DOHH2 (cell line): ENCODE results near the gene KRTAP4-2.
"Not testable (repeated sequence)": the region's sequence is repeated elsewhere in the genome, so short reads cannot be mapped to it uniquely, and the experiment has no call there.

Experiments used
- H3F3A ChIP-seq: fragments of 200-600 bp; sonication (generic), shearing (Covaris generic); 2 replicates; pipeline ENCODE4 v1.6.0; 2016; ENCODE audit warnings: antibody characterized with exemption, mild to moderate bottlenecking; ENCODE audit not compliant: control insufficient read depth, insufficient read depth
- H3K27ac ChIP-seq: fragments of 200-600 bp; sonication (generic); 2 replicates; pipeline ENCODE4 v1.5.1; 2014; ENCODE audit warnings: low read depth, mild to moderate bottlenecking, low read length, moderate library complexity
- H3K27me3 ChIP-seq: fragments of 200-600 bp; sonication (generic); 2 replicates; pipeline ENCODE4 v1.6.1; 2014; ENCODE audit warnings: mild to moderate bottlenecking, low read length, mixed read lengths; ENCODE audit not compliant: control insufficient read depth
- H3K36me3 ChIP-seq: fragments of 200-600 bp; sonication (generic); 2 replicates; pipeline ENCODE4 v1.6.1; 2014; ENCODE audit warnings: mild to moderate bottlenecking, low read length, moderate library complexity, mixed read lengths; ENCODE audit not compliant: control insufficient read depth
- H3K4me1 ChIP-seq: fragments of 200-600 bp; sonication (generic); 2 replicates; pipeline ENCODE4 v1.6.1; 2014; ENCODE audit warnings: mild to moderate bottlenecking, low read length, mixed read lengths; ENCODE audit not compliant: control insufficient read depth
- H3K4me2 ChIP-seq: fragments of 200-600 bp; sonication (generic); 2 replicates; pipeline ENCODE4 v1.6.0; 2014; ENCODE audit warnings: mild to moderate bottlenecking, low read length, moderate library complexity
- H3K4me3 ChIP-seq: fragments of 200-600 bp; sonication (generic); 2 replicates; pipeline ENCODE4 v1.5.1; 2014; ENCODE audit warnings: mild to moderate bottlenecking, low read length, mixed read lengths
- H3K79me2 ChIP-seq: fragments of 200-600 bp; sonication (generic); 2 replicates; pipeline ENCODE4 v1.6.1; 2014; ENCODE audit warnings: mild to moderate bottlenecking, low read length, mixed read lengths; ENCODE audit not compliant: control insufficient read depth
- H3K9me2 ChIP-seq: fragments of 200-600 bp; sonication (generic); replicated peaks from 2 replicates; pipeline ENCODE4 v1.6.1; 2014; ENCODE audit warnings: mild to moderate bottlenecking, low read length, mixed read lengths; ENCODE audit not compliant: control insufficient read depth
- H3K9me3 ChIP-seq: fragments of 200-600 bp; sonication (generic); 2 replicates; pipeline ENCODE4 v1.6.1; 2014; ENCODE audit warnings: antibody characterized with exemption, low read length, mixed read lengths; ENCODE audit not compliant: control insufficient read depth, insufficient read depth
- H4K20me1 ChIP-seq: fragments of 200-600 bp; sonication (generic); 2 replicates; pipeline ENCODE4 v1.6.0; 2014; ENCODE audit warnings: low read depth, mild to moderate bottlenecking, antibody characterized with exemption, low read length, moderate library complexity; ENCODE audit not compliant: control insufficient read depth, insufficient read depth
- EZH2phosphoT487 ChIP-seq: fragments of 200-600 bp; sonication (generic); IDR thresholded peaks from 2 replicates; pipeline ENCODE4 v1.6.1; 2017; ENCODE audit warnings: borderline replicate concordance, mild to moderate bottlenecking, antibody characterized with exemption, low read length, moderate library complexity, mixed read lengths
- TF ChIP-seq, protein P1 (sequence below): fragments of 200-600 bp; sonication (generic); IDR thresholded peaks from one replicate; pipeline ENCODE4 v1.5.1; 2014; ENCODE audit warnings: antibody characterized with exemption, mild to moderate bottlenecking, low read depth, low read length; ENCODE audit not compliant: poor library complexity, severe bottlenecking

Gene KRTAP4-2

GRCh38 chr17:41140360-41141131, 37.5 kb downstream of the KRTAP4-2 start, which contains the start of gene KRTAP4-6:
KRTAP4-6 (minus strand) TSS chr17:41140544; CDS start chr17:41140487, 57 bp downstream.
- no peaks in the 10 kb centered on the region for H4K20me1 ChIP-seq
- no peaks in the 10 kb centered on the region for H3K4me1 ChIP-seq
- no peaks in the 10 kb centered on the region for H3K9me2 ChIP-seq
- H3K9me3 ChIP-seq, result peaks cover 15% of the 10 kb centered on the region
- H3K27ac ChIP-seq, result no peak within 1 kb of the TSS
- no peaks in the 10 kb centered on the region for H3K36me3 ChIP-seq
- H3F3A ChIP-seq, result no peaks in the 10 kb centered on the region
- no peak within 1 kb of the TSS for H3K4me3 ChIP-seq
- TF ChIP-seq, protein P1, sequence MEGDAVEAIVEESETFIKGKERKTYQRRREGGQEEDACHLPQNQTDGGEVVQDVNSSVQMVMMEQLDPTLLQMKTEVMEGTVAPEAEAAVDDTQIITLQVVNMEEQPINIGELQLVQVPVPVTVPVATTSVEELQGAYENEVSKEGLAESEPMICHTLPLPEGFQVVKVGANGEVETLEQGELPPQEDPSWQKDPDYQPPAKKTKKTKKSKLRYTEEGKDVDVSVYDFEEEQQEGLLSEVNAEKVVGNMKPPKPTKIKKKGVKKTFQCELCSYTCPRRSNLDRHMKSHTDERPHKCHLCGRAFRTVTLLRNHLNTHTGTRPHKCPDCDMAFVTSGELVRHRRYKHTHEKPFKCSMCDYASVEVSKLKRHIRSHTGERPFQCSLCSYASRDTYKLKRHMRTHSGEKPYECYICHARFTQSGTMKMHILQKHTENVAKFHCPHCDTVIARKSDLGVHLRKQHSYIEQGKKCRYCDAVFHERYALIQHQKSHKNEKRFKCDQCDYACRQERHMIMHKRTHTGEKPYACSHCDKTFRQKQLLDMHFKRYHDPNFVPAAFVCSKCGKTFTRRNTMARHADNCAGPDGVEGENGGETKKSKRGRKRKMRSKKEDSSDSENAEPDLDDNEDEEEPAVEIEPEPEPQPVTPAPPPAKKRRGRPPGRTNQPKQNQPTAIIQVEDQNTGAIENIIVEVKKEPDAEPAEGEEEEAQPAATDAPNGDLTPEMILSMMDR, result no peak
- TF ChIP-seq EZH2phosphoT487, result no peak
- no peak within 1 kb of the TSS for H3K4me2 ChIP-seq
- no peaks in the 10 kb centered on the region for H3K27me3 ChIP-seq
- H3K79me2 ChIP-seq, result no peaks in the 10 kb centered on the region

DNA sequence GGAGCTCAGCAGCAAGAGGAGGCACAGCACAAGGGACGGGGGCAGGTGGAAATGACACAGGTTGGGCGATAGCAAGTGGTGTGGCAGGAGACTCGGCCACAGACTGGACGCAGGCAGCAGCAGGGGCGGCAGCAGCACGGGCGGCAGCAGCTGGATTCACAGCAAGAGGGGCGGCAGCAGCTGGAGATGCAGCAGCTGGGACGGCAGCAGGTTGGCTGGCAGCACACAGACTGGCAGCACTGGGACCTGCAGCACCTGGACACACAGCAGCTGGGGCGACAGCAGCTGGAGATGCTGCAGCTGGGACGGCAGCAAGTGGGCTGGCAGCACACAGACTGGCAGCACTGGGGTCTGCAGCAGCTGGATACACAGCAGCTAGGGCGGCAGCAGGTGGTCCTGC, 38.2 kb downstream of the KRTAP4-2 start:
- not testable (repeated sequence) for H3K27ac ChIP-seq, H3K27me3 ChIP-seq, H4K20me1 ChIP-seq, H3K9me2 ChIP-seq, H3K36me3 ChIP-seq, H3K79me2 ChIP-seq, H3K4me3 ChIP-seq, H3K4me2 ChIP-seq, H3K4me1 ChIP-seq, H3F3A ChIP-seq
- H3K9me3 ChIP-seq, result peaks cover 15% of the 10 kb centered on the region

- no peaks in the 10 kb centered on the region for H3K79me2 ChIP-seq
- H3K9me3 ChIP-seq, result no peaks in the 10 kb centered on the region
- H3K4me2 ChIP-seq, result no peak overlapping the region
- H3K36me3 ChIP-seq, result no peaks in the 10 kb centered on the region
- no peaks in the 10 kb centered on the region for H4K20me1 ChIP-seq
- no peaks in the 10 kb centered on the region for H3F3A ChIP-seq
- peaks cover 22% of the 10 kb centered on the region for H3K4me1 ChIP-seq
- no peaks in the 10 kb centered on the region for H3K9me2 ChIP-seq
- no peak overlapping the region for H3K27ac ChIP-seq
- H3K27me3 ChIP-seq, result no peaks in the 10 kb centered on the region
- H3K4me3 ChIP-seq, result no peak overlapping the region
- TF ChIP-seq, protein P1, result no peak
Measured at GRCh38 chr17:41133880-41134735, 43.9 kb downstream of the KRTAP4-2 start.

GRCh38 chr17:41131979-41132378, 46.0 kb downstream of the KRTAP4-2 start:
- H3K9me2 ChIP-seq, result no peaks in the 10 kb centered on the region
- H3K36me3 ChIP-seq, result no peaks in the 10 kb centered on the region
- H3K4me3 ChIP-seq, result no peak overlapping the region
- TF ChIP-seq, protein P1, result no peak
- no peaks in the 10 kb centered on the region for H3K9me3 ChIP-seq
- no peaks in the 10 kb centered on the region for H3K79me2 ChIP-seq
- no peaks in the 10 kb centered on the region for H3F3A ChIP-seq
- no peaks in the 10 kb centered on the region for H4K20me1 ChIP-seq
- no peak overlapping the region for H3K4me2 ChIP-seq
- H3K27ac ChIP-seq, result no peak overlapping the region
- H3K4me1 ChIP-seq, result peaks cover 22% of the 10 kb centered on the region
- H3K27me3 ChIP-seq, result no peaks in the 10 kb centered on the region
